SK-N-MC (cell line): ENCODE measurements around the gene F2.

Experiments used
- EZH2 ChIP-seq: fragments of 200-600 bp; sonication (generic); IDR thresholded peaks from one replicate; pipeline ENCODE4 v1.6.1; 2017; ENCODE audit warnings: antibody characterized with exemption
- POLR2AphosphoS5 ChIP-seq: IDR thresholded peaks from 2 replicates; pipeline ENCODE4 v1.6.1; 2012; ENCODE audit warnings: mild to moderate bottlenecking, low read depth, low read length, borderline replicate concordance

GRCh38 chr11:46718155-46719019 is 626 bp upstream of the F2 start:
- no peak for TF ChIP-seq EZH2
- TF ChIP-seq POLR2AphosphoS5 = no peak
